Measurements from ENCODE around the gene MED15. TPM values are rescaled to one million over a fixed set of nuclear protein-coding genes. Genes with fewer than 3 reads are reported as not detected.

MED15 gene
- total RNA-seq, 3 donors from 2014 or later (not counting 1 experiment from before 2014, with no cell fraction given) = 269 to 291 (median 270) TPM

GRCh38 chr22:20522134-20523004, 15.0 kb downstream of the MED15 start:
- no peaks in the 10 kb centered on the region for H3K27me3 Mint-ChIP-seq (ENCODE audit: low read depth in 2 of 2)
- Histone ChIP-seq H3K27ac (ENCODE audit: low read length) (no peak overlapping the region), H3K27me3 (ENCODE audit: control insufficient read depth, insufficient read depth, low read length) (no peaks in the 10 kb centered on the region), H3K4me3 (ENCODE audit: low read length) (no peak overlapping the region), H3K36me3 (ENCODE audit: control insufficient read depth, insufficient read depth, low read length) (peaks cover 30% of the 10 kb centered on the region), H3K9me3 (ENCODE audit: control insufficient read depth, insufficient read depth, low read length) (no peaks in the 10 kb centered on the region), H3K4me1 (ENCODE audit: control insufficient read depth, insufficient read depth, low read length) (peaks cover 57% of the 10 kb centered on the region)
- ATAC-seq (no peak), DNase-seq (no peak)
- intact Hi-C loops (cut with micrococcal nuclease) = no loop called here
- TF ChIP-seq, protein P1, sequence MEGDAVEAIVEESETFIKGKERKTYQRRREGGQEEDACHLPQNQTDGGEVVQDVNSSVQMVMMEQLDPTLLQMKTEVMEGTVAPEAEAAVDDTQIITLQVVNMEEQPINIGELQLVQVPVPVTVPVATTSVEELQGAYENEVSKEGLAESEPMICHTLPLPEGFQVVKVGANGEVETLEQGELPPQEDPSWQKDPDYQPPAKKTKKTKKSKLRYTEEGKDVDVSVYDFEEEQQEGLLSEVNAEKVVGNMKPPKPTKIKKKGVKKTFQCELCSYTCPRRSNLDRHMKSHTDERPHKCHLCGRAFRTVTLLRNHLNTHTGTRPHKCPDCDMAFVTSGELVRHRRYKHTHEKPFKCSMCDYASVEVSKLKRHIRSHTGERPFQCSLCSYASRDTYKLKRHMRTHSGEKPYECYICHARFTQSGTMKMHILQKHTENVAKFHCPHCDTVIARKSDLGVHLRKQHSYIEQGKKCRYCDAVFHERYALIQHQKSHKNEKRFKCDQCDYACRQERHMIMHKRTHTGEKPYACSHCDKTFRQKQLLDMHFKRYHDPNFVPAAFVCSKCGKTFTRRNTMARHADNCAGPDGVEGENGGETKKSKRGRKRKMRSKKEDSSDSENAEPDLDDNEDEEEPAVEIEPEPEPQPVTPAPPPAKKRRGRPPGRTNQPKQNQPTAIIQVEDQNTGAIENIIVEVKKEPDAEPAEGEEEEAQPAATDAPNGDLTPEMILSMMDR (IDR thresholded peaks at IDR 0.05) = no peak
- H3K36me3 Mint-ChIP-seq = peaks cover 8% of the 10 kb centered on the region
- WGBS (ENCODE audit: insufficient coverage) = 86% methylated on average over 10 of the region's 11 CpGs
- H3K27ac Mint-ChIP-seq = peak overlapping the region; percentile 85 to 86
- peak overlapping the region; percentile 21 for H3K4me3 Mint-ChIP-seq
- H3K9me3 Mint-ChIP-seq = no peaks in the 10 kb centered on the region
- peaks cover 71 to 75% of the 10 kb centered on the region in 2 donors for H3K4me1 Mint-ChIP-seq

- ATAC-seq (peak in 2 of 3 donors; percentile 38 to 49), DNase-seq (peak in 1 of 2 donors; percentile 55)
- H3K4me1 Mint-ChIP-seq = peaks cover 66 to 71% of the 10 kb centered on the region in 2 donors
- peak overlapping the region; percentile 85 to 86 for H3K27ac Mint-ChIP-seq
- no peaks in the 10 kb centered on the region for H3K27me3 Mint-ChIP-seq (ENCODE audit: low read depth in 2 of 2)
- 50% methylated on average over 6 of the region's 7 CpGs for WGBS (ENCODE audit: insufficient coverage)
- Histone ChIP-seq H3K4me3 (ENCODE audit: low read length) (no peak overlapping the region), H3K27ac (ENCODE audit: low read length) (peak overlapping the region; percentile 16), H3K9me3 (ENCODE audit: control insufficient read depth, insufficient read depth, low read length) (no peaks in the 10 kb centered on the region), H3K27me3 (ENCODE audit: control insufficient read depth, insufficient read depth, low read length) (no peaks in the 10 kb centered on the region), H3K36me3 (ENCODE audit: control insufficient read depth, insufficient read depth, low read length) (peaks cover 30% of the 10 kb centered on the region), H3K4me1 (ENCODE audit: control insufficient read depth, insufficient read depth, low read length) (peaks cover 48% of the 10 kb centered on the region)
- TF ChIP-seq, protein P1 (IDR thresholded peaks at IDR 0.05) = no peak
- intact Hi-C loops (cut with micrococcal nuclease) = no loop called here
- H3K4me3 Mint-ChIP-seq = peak overlapping the region; percentile 55
- peaks cover 8% of the 10 kb centered on the region for H3K36me3 Mint-ChIP-seq
- H3K9me3 Mint-ChIP-seq = no peaks in the 10 kb centered on the region
Measured at GRCh38 chr22:20523086-20523983, 15.9 kb downstream of the MED15 start.

DNA sequence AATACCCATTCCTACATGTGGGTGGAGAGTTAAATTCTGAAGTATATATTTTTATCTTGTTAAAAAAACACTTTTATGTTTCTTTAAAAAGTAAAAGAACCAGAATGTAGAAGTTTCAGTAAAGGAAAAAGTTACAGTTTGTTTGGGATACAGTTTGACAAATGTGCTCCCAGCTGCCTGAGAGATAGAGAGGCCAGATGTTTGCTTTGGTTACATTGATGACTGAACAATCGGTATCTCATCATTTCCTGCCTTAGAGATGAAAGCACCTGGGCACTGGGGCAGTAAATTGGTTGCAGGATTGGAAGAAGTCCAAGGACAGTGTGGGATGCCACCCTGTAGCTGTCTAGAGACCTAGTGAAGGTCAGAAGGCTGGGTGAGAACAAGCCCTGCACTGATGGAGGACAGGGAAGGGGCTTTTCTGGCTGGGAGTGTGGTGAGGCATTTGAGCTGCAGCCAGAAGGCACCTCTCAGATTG, 16.6 kb downstream of the MED15 start:
- ATAC-seq (peak in 2 of 3 donors; percentile 62 to 64), DNase-seq (peak in 1 of 2 donors; percentile 66)
- Mint-ChIP-seq H3K36me3 (peaks cover 8% of the 10 kb centered on the region), H3K27me3 (ENCODE audit: low read depth in 2 of 2) (no peaks in the 10 kb centered on the region), H3K4me3 (no peak overlapping the region), H3K4me1 (peaks cover 60 to 64% of the 10 kb centered on the region in 2 donors), H3K9me3 (no peaks in the 10 kb centered on the region), H3K27ac (peak overlapping the region; percentile 85 to 86)
- intact Hi-C loops (cut with micrococcal nuclease) = no loop called here
- WGBS (ENCODE audit: insufficient coverage) = 4% methylated on average over 1 of the region's 1 CpG
- Histone ChIP-seq H3K4me3 (ENCODE audit: low read length) (no peak overlapping the region), H3K9me3 (ENCODE audit: control insufficient read depth, insufficient read depth, low read length) (no peaks in the 10 kb centered on the region), H3K27ac (ENCODE audit: low read length) (peak overlapping the region; percentile 16), H3K36me3 (ENCODE audit: control insufficient read depth, insufficient read depth, low read length) (peaks cover 33% of the 10 kb centered on the region), H3K4me1 (ENCODE audit: control insufficient read depth, insufficient read depth, low read length) (peaks cover 48% of the 10 kb centered on the region), H3K27me3 (ENCODE audit: control insufficient read depth, insufficient read depth, low read length) (no peaks in the 10 kb centered on the region)
- TF ChIP-seq, protein P1 (IDR thresholded peaks at IDR 0.05) = no peak
